Measurements from ENCODE around the gene RTL1.

- TF ChIP-seq POLR2AphosphoS5 (IDR thresholded peaks at IDR 0.05; ENCODE audit: low read depth, low read length): no peak
- TF ChIP-seq TAF1 (IDR thresholded peaks at IDR 0.05; ENCODE audit: borderline replicate concordance, insufficient read depth, low read length): no peak
These were observed 64.8 kb downstream of the RTL1 start for GRCh38 chr14:100838493-100839314.
